ENCODE data around the gene LRRIQ1. TPM values are rescaled to one million over a fixed set of nuclear protein-coding genes. Genes with fewer than 3 reads are reported as not detected.

Gene LRRIQ1
- total and polyA plus RNA-seq, 2 donors (not counting 1 experiment from before 2014, with no cell fraction given): not detected

DNA sequence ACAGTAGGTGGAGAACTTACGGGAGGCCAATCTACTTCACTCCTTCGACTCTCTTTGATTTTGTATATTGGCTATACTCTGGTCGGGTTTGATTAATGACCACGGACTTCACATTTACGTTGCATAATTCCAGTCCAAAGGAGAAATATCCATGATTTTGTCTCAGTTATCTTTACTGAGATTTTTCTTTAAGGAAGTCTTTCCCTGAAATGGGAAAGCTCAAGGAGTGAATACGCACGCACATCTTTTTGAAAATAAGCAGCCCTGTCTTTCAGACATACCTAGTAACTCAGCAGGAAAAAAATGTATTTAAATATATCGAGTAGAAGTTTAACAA, 238.1 kb downstream of the LRRIQ1 start:
- Histone ChIP-seq H3K9me3 (ENCODE audit: control extremely low read depth in 1 of 3, control insufficient read depth in 2 of 3, insufficient read depth in 1 of 3, low read length in 2 of 3) (peaks cover 0 to 14% (median 0%) of the 10 kb centered on the region in 3 donors), H3K4me2 (replicated peaks; ENCODE audit: low read depth, low read length, poor library complexity, severe bottlenecking) (no peak overlapping the region), H3K9ac (ENCODE audit: low read length) (no peak overlapping the region), H3K27ac (ENCODE audit: low read length in 2 of 2) (no peak overlapping the region), H3K4me1 (ENCODE audit: control insufficient read depth in 2 of 2, insufficient read depth in 2 of 2, low read length in 2 of 2) (peaks cover 0 to 3% of the 10 kb centered on the region in 2 donors), H3K36me3 (replicated peaks in 1 of 2; ENCODE audit: control extremely low read depth in 1 of 2, control insufficient read depth in 1 of 2, extremely low read depth in 1 of 2, insufficient read depth in 2 of 2, low read length in 1 of 2) (no peaks in the 10 kb centered on the region), H4K20me1 (ENCODE audit: control insufficient read depth, insufficient read depth, low read length, poor library complexity, severe bottlenecking) (no peaks in the 10 kb centered on the region), H3K4me3 (ENCODE audit: control extremely low read depth in 1 of 5, extremely low read depth in 1 of 5, insufficient read depth in 1 of 5, low read depth in 2 of 5, low read length in 4 of 5) (no peak overlapping the region), H3K79me2 (ENCODE audit: control insufficient read depth, insufficient read depth, low read length) (no peaks in the 10 kb centered on the region), H2AFZ (ENCODE audit: insufficient read depth, low read depth, low read length, poor library complexity, severe bottlenecking) (no peak overlapping the region), H3K27me3 (replicated peaks in 1 of 4; ENCODE audit: control extremely low read depth in 1 of 4, control insufficient read depth in 3 of 4, insufficient read depth in 4 of 4, low read length in 3 of 4) (peaks cover 0 to 37% (median 34%) of the 10 kb centered on the region in 4 experiments)
- Mint-ChIP-seq H3K9me3 (ENCODE audit: insufficient read depth) (no peaks in the 10 kb centered on the region), H3K27me3 (peaks cover 53% of the 10 kb centered on the region), H3K4me1 (no peaks in the 10 kb centered on the region), H3K27ac (no peak overlapping the region), H3K4me3 (no peak overlapping the region)
- intact Hi-C loops (cut with micrococcal nuclease): no loop called here
- 0% methylated on average over 1 of the region's 8 CpGs for WGBS (ENCODE audit: insufficient coverage)
- CTCF ChIA-PET: no interaction called here
- POLR2A ChIA-PET: no interaction called here
- ATAC-seq (ENCODE audit: low read depth) (no peak), DNase-seq (no peak)
- TF ChIP-seq CTCF (IDR thresholded peaks at IDR 0.05): no peak
- TF ChIP-seq EZH2 (IDR thresholded peaks at IDR 0.05; ENCODE audit: borderline replicate concordance, insufficient read depth, low read depth, low read length, poor library complexity, severe bottlenecking): no peak

DNA sequence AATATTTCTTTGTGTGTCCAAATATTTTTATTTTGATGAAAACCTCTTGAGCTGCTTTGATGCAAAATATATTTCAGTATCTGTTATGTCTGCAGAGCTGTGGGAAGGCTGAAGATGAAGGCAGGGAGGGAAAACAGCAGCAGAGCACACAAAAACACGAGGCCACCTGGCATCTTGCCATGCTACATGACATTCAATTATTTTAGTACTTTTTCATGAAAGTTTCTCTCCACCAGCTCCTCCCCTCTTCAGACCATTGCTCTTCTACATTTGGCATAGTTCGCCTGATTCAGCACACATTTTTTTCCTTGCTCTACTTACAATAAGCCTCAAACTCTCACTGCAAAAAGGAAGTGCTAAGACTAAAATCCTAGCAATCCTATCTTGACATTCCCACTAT, 239.2 kb downstream of the LRRIQ1 start:
- peaks cover 62% of the 10 kb centered on the region for H3K27me3 Mint-ChIP-seq
- ChIA-PET CTCF (no interaction called here), POLR2A (no interaction called here)
- H3K4me1 Mint-ChIP-seq: peaks cover 2% of the 10 kb centered on the region
- Histone ChIP-seq H2AFZ (ENCODE audit: insufficient read depth, low read depth, low read length, poor library complexity, severe bottlenecking) (no peak overlapping the region), H3K9ac (ENCODE audit: low read length) (no peak overlapping the region), H3K9me3 (ENCODE audit: control extremely low read depth in 1 of 3, control insufficient read depth in 2 of 3, insufficient read depth in 1 of 3, low read length in 2 of 3) (peaks cover 0 to 23% (median 0%) of the 10 kb centered on the region in 3 donors), H3K4me1 (ENCODE audit: control insufficient read depth in 2 of 2, insufficient read depth in 2 of 2, low read length in 2 of 2) (peaks cover 5 to 7% of the 10 kb centered on the region in 2 donors), H3K79me2 (ENCODE audit: control insufficient read depth, insufficient read depth, low read length) (no peaks in the 10 kb centered on the region), H3K27ac (ENCODE audit: low read length in 2 of 2) (no peak overlapping the region), H4K20me1 (ENCODE audit: control insufficient read depth, insufficient read depth, low read length, poor library complexity, severe bottlenecking) (no peaks in the 10 kb centered on the region), H3K36me3 (replicated peaks in 1 of 2; ENCODE audit: control extremely low read depth in 1 of 2, control insufficient read depth in 1 of 2, extremely low read depth in 1 of 2, insufficient read depth in 2 of 2, low read length in 1 of 2) (no peaks in the 10 kb centered on the region), H3K4me3 (ENCODE audit: control extremely low read depth in 1 of 5, extremely low read depth in 1 of 5, insufficient read depth in 1 of 5, low read depth in 2 of 5, low read length in 4 of 5) (no peak overlapping the region), H3K4me2 (replicated peaks; ENCODE audit: low read depth, low read length, poor library complexity, severe bottlenecking) (no peak overlapping the region), H3K27me3 (replicated peaks in 1 of 4; ENCODE audit: control extremely low read depth in 1 of 4, control insufficient read depth in 3 of 4, insufficient read depth in 4 of 4, low read length in 3 of 4) (peaks cover 0 to 46% (median 40%) of the 10 kb centered on the region in 4 experiments)
- H3K9me3 Mint-ChIP-seq (ENCODE audit: insufficient read depth): no peaks in the 10 kb centered on the region
- no peak for DNase-seq
- ATAC-seq (ENCODE audit: low read depth): no peak
- 0% methylated on average over 2 of the region's 2 CpGs for WGBS (ENCODE audit: insufficient coverage)
- intact Hi-C loops (cut with micrococcal nuclease): no loop called here
- H3K4me3 Mint-ChIP-seq: no peak overlapping the region
- H3K27ac Mint-ChIP-seq: no peak overlapping the region
- TF ChIP-seq EZH2 (IDR thresholded peaks at IDR 0.05; ENCODE audit: borderline replicate concordance, insufficient read depth, low read depth, low read length, poor library complexity, severe bottlenecking): no peak
- TF ChIP-seq CTCF (IDR thresholded peaks at IDR 0.05): no peak
